GM18909 (cell line): Measurements from ENCODE around the gene KCNG2.
"Not testable (repeated sequence)": the region's sequence is repeated elsewhere in the genome, so short reads cannot be mapped to it uniquely, and the experiment has no call there.

Source experiments
- ATAC-seq: cut with Tn5 transposase; IDR thresholded peaks from one replicate; pipeline ENCODE4 v1.9.1; 2021; ENCODE audit warnings: mild to moderate bottlenecking; ENCODE audit not compliant: unreplicated experiment, poor library complexity

The KCNG2 gene

DNA sequence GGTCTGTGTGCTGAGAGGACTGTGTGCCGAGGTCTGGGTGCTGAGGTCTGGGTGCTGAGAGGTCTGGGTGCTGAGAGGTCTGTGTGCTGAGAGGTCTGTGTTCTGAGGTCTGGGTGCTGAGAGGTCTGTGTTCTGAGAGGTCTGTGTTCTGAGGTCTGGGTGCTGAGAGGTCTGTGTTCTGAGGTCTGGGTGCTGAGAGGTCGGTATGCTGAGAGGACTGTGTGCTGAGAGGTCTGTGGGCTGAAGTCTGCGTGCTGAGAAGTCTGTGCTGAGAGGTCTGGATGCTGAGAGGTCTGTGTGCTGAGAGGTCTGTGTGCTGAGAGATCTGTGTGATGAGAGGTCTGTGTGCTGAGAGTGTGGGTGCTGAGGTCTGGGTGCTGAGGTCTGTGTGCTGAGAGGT is 68.2 kb downstream of the KCNG2 start:
- not testable (repeated sequence) for ATAC-seq

DNA sequence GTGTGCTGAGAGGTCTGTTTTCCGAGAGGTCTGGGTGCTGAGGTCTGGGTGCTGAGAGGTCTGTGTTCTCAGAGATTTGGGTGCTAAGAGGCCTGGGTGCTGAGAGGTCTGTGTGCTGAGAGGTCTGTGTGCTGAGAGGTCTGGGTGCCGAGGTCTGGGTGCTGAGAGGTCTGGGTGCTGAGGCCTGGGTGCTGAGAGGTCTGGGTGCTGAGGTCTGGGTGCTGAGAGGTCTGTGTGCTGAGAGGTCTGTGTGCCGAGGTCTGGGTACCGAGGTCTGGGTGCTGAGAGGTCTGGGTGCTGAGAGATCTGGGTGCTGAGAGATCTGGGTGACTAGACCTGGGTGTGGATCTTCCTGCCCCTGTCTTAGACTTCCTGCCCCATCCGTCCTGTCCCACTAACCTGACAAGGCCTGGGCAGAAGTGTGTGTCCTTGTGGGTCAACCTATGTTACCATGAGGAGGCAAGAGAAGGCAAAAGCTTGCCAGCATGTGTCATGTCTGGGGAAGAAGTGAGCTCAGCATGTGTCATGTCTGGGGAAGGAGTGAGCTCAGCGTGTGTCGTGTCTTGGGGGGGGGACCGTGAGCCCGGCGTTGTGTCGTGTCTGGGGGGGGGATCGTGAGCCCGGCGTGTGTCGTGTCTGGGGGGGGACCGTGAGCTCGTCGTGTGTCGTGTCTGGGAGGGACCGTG is 69.3 kb downstream of the KCNG2 start:
- no peak for ATAC-seq

DNA sequence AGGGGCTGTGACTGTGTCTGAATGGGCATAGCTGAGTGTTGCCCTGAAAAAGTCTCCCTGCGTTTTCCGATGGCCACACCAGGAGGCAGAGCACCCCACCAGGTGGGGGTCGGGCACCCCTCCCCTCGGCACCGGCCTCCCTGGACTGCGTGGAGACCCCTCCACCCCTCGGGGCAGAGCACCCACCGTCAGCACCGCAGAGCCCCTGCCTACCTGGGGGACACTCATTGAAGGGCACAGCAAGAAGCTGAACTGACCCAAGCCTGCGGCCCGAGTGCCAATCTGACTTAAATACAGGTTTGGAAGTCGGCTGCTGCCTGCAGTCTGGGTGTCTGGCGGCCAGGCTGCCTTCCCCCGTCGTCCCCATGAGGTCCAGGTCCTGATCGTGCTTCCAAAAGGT is 69.9 kb downstream of the KCNG2 start:
- ATAC-seq = no peak

DNA sequence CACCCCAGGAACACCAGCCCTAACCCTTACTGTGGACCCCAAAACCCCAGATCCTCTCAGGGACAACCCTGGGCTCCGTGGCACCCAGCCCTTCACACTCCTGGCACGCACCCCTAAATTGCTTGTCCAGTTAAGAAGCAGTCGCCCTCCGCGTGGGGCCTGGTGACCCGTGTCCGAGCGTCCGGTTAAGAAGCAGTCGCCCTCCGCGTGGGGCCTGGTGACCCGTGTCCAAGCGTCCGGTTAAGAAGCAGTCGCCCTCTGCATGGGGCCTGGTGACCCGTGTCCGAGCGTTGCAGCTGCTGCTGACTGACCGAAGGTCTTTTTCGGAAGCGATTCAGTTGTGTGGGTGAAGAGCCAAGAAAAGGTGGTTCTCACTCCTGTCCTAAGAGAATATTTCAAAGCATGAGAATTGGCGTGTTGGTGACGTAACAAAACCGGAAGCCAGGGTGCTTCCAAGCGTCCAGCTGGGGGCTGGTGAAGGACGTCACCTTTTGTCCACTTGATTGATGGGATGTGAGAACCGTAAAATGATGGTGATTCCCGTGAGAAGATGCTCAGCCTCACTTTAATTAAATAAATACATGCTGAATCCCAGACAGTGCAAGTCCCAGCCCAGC is 70.5 kb downstream of the KCNG2 start:
- ATAC-seq = no peak

DNA sequence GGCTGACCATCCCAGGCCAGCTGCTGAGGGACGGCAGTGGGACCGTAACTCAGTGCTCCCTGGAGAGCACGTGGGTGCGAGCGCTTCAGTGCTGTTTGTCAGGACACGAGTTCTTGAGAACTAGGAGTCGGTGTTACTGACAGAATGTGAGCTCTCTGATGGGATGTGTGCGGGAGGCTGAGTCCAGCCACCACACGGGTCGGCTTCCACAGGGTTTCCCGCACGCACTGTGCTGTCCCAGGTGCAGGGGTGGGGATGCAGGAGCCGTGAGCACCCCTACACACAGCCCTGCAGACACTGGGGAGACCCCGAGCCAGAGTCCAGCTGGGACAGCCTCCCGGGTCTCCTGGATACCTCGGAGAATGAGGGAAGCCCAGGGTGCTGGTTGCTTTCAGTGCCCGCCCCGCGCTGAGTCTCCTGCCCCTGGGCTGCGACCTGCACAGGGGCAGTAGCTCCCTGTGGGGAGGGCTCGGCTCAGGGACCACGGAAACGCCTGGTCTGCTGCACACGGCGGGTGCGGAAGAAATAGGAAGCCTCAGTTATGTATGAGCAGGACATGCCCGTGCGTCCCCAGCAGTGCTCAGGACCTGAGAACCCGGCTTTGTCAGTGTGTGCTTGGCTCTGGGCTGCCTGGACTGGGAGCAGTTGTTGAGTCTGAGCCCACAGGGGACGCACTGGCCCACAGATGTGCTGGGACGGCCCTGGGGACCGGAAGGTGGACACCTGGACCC is 71.2 kb downstream of the KCNG2 start:
- ATAC-seq = no peak

DNA sequence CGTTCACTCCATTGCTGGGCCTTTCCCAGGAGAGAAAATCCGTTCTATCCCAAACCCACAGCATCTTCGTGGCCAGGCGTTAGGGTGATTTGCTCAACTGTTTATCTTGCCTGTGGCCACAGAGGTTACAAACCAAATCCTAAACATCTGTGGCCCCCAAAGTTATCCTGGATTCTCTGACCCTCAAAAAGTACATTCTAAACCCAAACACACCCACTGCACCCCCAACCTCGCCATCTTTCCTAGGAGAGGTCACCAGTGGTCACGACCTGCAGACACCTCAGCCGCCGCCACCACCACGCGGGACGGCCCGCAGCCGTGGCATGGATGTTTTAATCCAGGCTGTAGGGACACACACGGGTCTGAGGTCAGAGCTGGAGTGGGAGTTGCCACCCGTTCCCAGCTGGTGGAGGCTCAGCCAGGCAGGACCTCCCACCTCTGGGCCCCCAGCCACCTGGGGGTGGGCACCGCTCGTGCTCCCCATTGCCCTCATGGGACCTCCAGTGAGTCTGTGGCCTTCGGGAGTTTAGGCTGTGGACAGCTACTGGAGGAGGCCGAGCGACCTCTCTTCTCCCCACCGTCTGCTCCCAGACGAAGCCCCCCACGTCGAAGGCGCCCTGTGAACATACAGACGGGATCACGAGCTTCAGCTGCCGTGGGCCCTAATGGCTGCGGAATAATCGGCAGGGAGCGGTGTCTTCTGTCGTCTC is 72.0 kb downstream of the KCNG2 start:
- no peak for ATAC-seq

DNA sequence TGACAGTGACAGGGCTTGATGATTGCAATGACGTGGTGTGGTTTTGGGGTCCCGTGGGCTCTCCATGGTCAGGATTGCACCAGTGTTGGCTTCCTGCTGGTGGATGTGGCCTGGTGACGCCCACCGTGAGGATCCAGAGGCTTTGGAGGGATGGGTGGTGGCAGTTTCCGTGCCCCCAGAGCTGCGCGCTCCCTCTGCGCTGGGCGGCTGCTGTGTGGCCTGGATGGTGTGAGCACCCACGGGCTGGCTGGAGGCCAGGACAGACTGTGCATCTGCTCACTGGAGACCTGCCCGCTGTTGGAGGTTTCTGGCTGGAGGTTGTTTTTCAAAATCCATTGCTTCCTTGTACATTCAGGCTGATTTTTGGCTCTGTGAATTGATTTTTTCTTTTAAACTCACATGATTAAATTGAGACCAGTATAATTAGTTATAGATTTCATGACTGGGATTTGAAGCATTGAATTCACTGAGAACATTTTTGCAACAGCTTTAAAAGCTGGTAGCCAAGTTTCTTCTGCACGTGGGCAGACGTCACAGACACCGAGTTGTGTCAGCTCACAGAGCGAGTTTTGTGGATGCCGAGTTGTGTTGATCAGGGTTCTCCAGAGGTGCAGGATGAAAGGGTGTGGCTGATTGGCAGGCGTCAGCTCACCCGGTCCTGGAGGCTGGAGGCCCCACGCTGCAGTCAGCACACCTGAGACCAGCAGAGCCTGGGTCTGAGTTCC is 72.7 kb downstream of the KCNG2 start:
- no peak for ATAC-seq

DNA sequence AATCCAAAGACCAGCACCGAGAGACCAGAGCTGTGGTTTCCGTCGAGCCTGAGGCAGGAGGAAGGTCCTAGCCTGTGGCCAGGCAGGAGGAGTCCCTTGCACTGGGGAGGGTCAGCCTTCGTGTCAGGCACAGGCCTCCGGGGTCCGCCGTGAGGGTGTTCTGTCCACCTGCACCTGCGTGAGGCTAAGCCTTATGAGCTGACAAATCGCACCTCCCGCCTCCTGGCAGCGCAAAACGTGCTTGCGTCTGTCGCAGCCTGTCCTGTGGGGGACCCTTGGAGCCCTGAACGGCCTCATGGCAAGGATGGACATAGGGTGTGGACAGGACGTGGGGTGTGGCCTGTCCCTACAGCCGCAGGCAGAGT is 73.3 kb downstream of the KCNG2 start:
- ATAC-seq = no peak

DNA sequence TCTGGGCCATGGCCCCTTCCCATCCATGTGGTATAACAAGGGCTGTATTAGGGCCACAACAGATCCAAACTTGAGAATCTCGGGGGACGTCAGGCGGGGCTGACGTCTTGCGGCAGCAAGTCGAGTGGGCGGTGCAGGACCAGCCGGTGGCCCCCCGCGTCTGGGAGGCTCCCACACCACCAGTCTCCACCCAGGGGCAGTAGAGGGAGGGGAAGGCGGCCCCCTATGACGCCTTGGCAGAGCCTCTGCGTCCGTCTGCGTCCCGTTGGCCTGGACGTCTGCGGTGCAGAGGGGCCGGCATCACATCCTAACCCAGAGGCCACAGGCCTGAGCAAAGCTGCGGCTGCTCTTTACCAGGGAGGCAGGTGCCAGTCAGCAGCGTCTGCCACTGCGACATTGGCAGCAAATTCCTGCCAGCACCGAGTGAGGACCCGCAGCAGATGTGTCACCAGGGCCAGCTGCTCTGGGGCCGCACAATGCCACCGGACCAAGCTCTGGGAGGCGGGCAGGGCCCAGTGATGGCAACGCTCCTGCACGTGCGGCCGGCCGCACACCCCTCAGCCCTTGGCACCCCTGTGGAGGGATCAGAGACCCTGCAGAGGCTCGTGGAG is 73.8 kb downstream of the KCNG2 start:
- no peak for ATAC-seq

DNA sequence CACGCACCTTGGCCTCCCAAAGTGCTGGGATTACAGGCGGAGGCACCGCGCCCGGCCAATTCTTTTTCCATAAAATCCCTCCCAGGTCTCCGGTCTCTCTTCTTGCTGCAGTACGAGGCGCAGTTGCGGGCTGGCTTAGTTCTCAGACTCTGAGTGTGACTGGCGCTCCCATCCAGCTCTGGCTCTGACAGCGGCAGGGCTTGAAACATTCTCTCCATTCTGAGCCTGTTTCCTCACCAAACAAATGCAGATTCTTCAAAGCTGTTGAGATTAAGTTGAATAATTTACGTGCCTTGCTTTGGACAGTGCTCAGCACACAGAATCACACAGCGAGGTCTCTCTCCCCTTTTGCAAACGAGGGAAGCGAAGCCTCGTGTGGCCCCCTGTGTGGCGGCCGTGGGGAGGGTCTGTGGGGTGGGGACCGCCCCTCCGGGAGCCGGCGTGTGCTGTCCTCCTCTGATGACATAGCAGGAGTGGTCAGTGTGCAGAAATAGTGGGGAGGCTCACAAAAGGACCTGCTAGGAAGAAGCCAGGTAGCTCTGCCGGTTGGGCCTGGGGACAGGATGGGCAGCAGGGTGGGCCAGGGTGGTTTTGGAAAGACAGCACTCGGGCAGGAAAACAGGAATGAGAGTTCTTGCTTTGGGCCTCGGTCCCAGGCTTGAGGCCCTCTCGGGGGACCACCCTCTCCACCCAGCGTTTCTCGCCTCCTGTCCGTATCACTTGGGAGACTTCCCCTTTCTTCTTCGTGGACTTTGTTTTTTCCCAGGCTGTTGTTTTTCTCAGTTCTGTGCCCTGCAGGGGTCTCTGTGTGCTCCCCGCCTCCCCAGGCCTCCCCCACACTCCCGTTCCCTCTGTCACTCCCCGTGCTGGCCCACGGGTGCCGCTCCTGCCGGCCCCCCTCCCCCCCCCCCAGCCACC is 75.0 kb downstream of the KCNG2 start:
- ATAC-seq = no peak

DNA sequence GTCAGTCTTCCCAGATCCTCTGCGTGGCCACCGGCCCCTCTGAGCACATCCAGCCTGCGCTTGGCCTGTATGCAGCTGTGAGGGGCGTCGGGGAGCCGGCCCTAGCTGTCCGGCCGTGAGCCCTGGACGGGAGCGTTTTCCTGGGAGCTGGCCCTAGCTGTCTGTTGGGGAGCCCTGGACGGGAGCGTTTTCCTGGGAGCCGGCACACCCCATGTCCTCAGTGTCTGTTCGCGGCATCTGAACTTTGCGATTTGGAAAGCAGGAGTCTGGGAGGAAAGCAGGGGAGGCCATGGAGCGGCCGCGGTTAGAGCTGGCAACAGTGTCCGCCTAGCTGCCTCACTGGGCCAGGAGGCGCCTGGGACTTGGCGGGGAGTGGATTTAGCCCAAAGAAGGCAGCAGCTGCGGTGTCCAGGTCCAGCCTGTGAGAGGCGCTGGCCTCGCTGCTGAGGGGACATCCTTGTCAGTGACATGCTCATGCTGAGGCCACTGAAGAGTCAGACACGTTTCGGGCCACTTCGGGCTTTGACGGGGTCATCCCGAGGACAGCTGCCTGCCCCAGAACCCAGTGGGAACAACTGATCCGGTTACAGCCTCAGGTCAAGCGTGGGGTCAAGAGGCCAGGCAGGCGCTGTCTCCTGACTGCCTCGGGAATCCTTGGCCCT is 75.8 kb downstream of the KCNG2 start:
- ATAC-seq = no peak

DNA sequence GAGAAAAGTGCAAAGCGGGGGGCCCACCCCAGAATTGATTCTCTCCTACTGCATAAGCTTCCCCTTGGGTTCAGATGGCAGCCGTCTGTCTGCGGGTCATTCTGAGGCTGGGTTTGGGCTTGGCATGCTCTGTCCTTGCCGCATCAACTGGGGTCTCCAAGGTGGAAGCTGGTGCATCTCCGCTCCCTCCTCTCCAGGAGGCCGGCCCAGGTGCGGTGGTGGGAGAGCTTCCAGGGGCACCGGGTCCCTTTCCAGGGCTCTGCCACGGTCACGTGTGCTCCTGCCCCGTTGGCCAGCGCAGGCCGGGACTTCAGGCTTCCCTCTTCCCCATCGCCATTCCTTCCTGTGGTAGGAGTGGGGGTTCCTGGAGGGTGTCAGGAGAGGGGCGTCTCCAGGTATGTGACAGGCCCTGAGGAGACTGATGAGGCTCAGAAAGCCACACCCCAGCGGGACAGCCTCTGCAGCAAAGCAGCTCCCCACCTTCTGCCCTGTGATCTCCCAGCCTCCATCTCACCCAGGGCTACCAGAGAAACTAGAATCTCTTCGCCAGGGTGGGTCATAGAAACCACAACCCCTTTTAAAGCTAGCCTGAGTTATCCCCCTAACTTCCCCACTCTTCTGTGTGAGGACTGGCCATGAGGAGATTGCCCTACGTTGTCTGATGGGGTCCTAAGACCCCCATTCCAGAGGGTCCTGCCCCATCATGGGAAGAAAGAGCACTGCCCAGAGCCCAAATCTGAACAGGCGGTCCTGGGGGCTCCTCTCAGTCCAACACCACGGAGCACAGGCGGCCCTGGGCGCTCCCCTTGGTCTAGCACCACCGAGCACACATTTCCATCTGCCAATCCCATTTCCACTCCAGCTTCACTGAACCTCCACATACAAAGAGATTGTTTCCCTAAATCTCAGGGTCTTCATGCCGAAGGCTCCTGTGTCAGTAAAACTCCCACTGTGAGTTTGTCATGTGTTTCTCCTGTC is 77.1 kb downstream of the KCNG2 start:
- no peak for ATAC-seq

DNA sequence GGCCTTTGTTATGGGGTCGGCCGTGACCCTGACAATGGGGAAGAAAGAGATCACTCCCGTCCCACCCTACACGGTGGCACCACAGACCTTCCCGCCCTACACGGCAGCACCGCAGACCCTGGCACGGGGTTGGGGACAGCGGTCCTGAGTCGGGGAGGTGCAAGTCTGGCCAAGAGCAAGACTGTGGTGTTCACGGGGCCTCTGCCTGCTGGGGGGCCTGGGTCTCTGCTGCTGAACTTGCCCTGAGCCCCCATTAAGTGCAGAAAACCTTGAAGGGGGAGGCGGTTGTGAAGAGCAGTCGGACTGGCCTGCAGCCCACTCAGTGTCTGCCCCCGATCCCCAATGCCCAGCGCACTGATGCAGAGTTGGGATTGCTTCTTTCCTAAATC is 77.8 kb downstream of the KCNG2 start:
- ATAC-seq = no peak

DNA sequence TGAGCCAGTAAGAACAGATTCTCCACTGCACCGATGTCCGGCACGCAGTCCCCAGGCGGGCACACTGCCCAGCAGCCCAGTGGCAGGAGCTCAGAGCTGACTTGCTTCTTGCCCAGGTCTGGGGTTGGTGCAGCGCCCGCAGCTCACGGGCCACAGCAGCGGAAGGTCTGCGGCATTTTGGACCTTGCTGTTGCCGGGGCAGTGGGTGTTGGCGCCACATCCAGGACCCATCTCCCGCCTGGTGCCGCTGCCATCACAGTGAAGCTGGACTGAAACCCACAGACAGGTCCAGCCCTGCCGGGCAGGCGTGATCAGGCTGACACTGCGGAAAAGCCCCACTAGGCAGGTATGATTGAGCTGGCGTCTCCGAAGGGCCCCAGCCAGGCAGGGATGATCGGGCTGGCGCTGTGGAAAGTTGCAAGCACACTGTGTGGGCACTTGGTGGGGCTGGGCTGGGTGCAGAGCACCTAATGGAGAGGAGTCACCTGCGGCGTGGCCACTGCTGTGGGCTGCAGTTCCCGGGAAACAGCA is 78.3 kb downstream of the KCNG2 start:
- no peak for ATAC-seq

DNA sequence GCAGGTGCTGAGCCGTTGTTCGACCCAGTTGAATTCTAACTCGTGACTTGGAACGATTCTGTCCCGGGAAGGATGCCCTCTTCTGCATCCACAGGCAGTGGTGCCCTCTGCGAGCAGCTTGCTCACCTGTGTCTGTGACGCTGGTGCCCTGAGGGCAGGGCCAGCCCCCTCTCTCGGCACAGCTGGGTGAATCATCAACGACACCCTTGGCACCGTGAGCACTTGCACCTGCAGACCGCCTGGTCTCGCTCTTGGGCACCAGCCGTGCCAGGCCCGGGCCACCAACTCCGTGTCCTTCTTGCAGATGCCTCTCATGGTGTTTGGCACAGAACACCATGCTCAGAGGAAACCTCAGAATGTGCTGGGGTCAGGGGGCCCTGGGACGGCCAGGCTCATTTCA is 78.8 kb downstream of the KCNG2 start:
- no peak for ATAC-seq

DNA sequence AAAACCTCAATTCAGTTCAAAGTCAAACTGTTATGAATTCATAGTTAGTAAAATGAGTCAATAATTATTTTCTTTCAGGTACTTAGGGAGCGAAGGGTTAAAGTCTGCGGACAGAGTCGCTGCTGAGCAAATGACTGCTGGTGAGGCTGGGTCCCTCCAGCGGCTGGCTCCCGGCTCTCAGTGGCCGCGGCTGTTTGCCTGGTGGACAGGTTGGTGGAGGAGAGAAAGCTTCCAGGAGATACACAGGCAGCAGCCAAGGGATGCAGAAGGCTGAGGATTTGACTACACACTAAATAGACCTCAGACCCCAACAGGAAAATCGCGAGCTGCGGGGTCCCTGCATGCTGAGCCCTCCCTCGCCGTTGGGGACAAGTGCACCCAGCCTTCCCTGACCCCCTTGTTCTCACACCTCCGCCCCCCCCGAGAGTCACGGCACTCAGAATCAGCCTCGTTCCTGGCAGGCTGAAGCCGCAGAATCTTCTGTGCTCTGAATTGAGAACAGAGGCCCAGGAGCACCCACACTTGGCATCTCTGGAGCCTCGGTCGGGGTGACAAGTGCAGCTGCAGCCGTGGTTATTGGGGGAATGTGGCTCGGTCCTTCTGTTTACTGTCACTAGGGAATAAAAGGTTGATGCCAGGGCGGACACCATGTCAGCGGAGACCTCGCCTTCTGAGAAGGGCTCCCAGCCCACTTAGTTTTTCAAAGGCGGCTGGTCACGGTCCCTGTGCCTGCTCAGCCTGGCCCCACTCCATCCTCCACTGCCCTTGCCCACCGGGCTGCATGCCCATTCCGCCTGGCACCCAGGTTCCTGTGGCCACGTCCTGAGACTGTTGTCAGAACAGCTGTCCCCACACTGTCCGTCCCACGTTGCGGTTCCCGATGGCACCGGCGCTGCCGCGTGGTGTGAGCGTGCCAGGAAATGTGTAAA is 79.7 kb downstream of the KCNG2 start:
- no peak for ATAC-seq
